Neutrophil (primary cell): ENCODE measurements around the gene PCSK4.

ENCODE experiments used
- H3K27ac ChIP-seq: fragments of 200-600 bp; sonication (generic); 2 replicates; pipeline ENCODE4 v1.5.1; 2016; ENCODE audit warnings: mild to moderate bottlenecking, moderate library complexity
- H3K27me3 ChIP-seq: fragments of 200-600 bp; sonication (generic); 2 replicates; pipeline ENCODE4 v1.6.0; 2016; ENCODE audit warnings: mild to moderate bottlenecking
- H3K36me3 ChIP-seq: fragments of 200-600 bp; sonication (generic); 2 replicates; pipeline ENCODE4 v1.5.1; 2017
- H3K4me1 ChIP-seq, 2 experiments: fragments of 200-600 bp in 1 of 2; sonication (generic) in 1 of 2; 1 replicate in 1 of 2; 2 replicates in 1 of 2; pipeline versions ENCODE4 v1.5.1 to v1.6.1; 2013 to 2016; ENCODE audit warnings: low read depth in 1 of 2, low read length in 1 of 2, mild to moderate bottlenecking in 1 of 2, moderate library complexity in 1 of 2; ENCODE audit not compliant: control insufficient read depth in 1 of 2, insufficient read depth in 1 of 2
- H3K4me3 ChIP-seq, 2 experiments: fragments of 200-600 bp in 1 of 2; sonication (generic) in 1 of 2; 1 replicate in 1 of 2; 2 replicates in 1 of 2; pipeline ENCODE4 v1.5.1; 2013 to 2016; ENCODE audit warnings: low read depth in 1 of 2, low read length in 1 of 2, mild to moderate bottlenecking in 1 of 2, moderate library complexity in 1 of 2
- H3K9me3 ChIP-seq: fragments of 200-600 bp; sonication (generic); 2 replicates; pipeline ENCODE4 v1.5.1; 2016
- CTCF ChIP-seq: fragments of 200-600 bp; sonication (generic); IDR thresholded peaks from 2 replicates; pipeline ENCODE4 v1.5.1; 2016; ENCODE audit warnings: antibody characterized with exemption

PCSK4 gene

GRCh38 chr19:1518471-1518870 is 28.3 kb upstream of the PCSK4 start:
- Histone ChIP-seq H3K27me3 (peaks cover 87% of the 10 kb centered on the region), H3K4me3 (no peak overlapping the region), H3K9me3 (no peaks in the 10 kb centered on the region), H3K4me1 (peaks cover 0 to 3% of the 10 kb centered on the region in 2 experiments), H3K27ac (no peak overlapping the region), H3K36me3 (no peaks in the 10 kb centered on the region)
- no peak for TF ChIP-seq CTCF

GRCh38 chr19:1516395-1516753 is 26.2 kb upstream of the PCSK4 start:
- peaks cover 87% of the 10 kb centered on the region for H3K27me3 ChIP-seq
- H3K4me1 ChIP-seq = peaks cover 2 to 7% of the 10 kb centered on the region in 2 experiments
- H3K27ac ChIP-seq = no peak overlapping the region
- TF ChIP-seq CTCF = no peak
- no peaks in the 10 kb centered on the region for H3K36me3 ChIP-seq
- no peaks in the 10 kb centered on the region for H3K9me3 ChIP-seq
- no peak overlapping the region for H3K4me3 ChIP-seq

- no peak overlapping the region for H3K4me3 ChIP-seq
- peaks cover 2 to 7% of the 10 kb centered on the region in 2 experiments for H3K4me1 ChIP-seq
- TF ChIP-seq CTCF = no peak
- H3K36me3 ChIP-seq = no peaks in the 10 kb centered on the region
- no peak overlapping the region for H3K27ac ChIP-seq
- H3K27me3 ChIP-seq = peaks cover 90% of the 10 kb centered on the region
- no peaks in the 10 kb centered on the region for H3K9me3 ChIP-seq
Measured at GRCh38 chr19:1514986-1515721, 25.0 kb upstream of the PCSK4 start.

GRCh38 chr19:1514295-1514661 is 24.1 kb upstream of the PCSK4 start:
- Histone ChIP-seq H3K27me3 (peaks cover 92% of the 10 kb centered on the region), H3K36me3 (no peaks in the 10 kb centered on the region), H3K4me3 (no peak overlapping the region), H3K4me1 (peaks cover 2 to 7% of the 10 kb centered on the region in 2 experiments), H3K9me3 (no peaks in the 10 kb centered on the region), H3K27ac (no peak overlapping the region)
- no peak for TF ChIP-seq CTCF

GRCh38 chr19:1513499-1514294 is 23.5 kb upstream of the PCSK4 start:
- no peak overlapping the region for H3K27ac ChIP-seq
- no peaks in the 10 kb centered on the region for H3K9me3 ChIP-seq
- H3K36me3 ChIP-seq = no peaks in the 10 kb centered on the region
- H3K4me1 ChIP-seq = peaks cover 2 to 7% of the 10 kb centered on the region in 2 experiments
- H3K27me3 ChIP-seq = peaks cover 94% of the 10 kb centered on the region
- peak; percentile 44 for TF ChIP-seq CTCF
- H3K4me3 ChIP-seq = no peak overlapping the region
